RKO (cell line): ENCODE results near the gene PDXDC1.
"Not testable (repeated sequence)": the region's sequence is repeated elsewhere in the genome, so short reads cannot be mapped to it uniquely, and the experiment has no call there.

Source experiments
- DNase-seq: peaks from one replicate; pipeline ENCODE4 v3.0.0-alpha.2; 2016; ENCODE audit warnings: low spot score

Gene PDXDC1

GRCh38 chr16:14973785-14974322, 972 bp upstream of the PDXDC1 start:
- DNase-seq, result not testable (repeated sequence)

- DNase-seq, result not testable (repeated sequence)
These were observed 533 bp upstream of the PDXDC1 start for GRCh38 chr16:14974331-14974655.

GRCh38 chr16:14975418-14976194, 780 bp downstream of the PDXDC1 start:
- peak; percentile 41 for DNase-seq

- not testable (repeated sequence) for DNase-seq
These were observed 2.3 kb downstream of the PDXDC1 start for GRCh38 chr16:14976971-14977736.

- not testable (repeated sequence) for DNase-seq
These were observed 3.5 kb downstream of the PDXDC1 start for GRCh38 chr16:14978281-14978680.

- DNase-seq, result not testable (repeated sequence)
These were observed 4.1 kb downstream of the PDXDC1 start for GRCh38 chr16:14978908-14979307.

GRCh38 chr16:14981234-14981633, 6.4 kb downstream of the PDXDC1 start:
- not testable (repeated sequence) for DNase-seq

GRCh38 chr16:14982521-14982920, 7.7 kb downstream of the PDXDC1 start:
- not testable (repeated sequence) for DNase-seq

- not testable (repeated sequence) for DNase-seq
These were observed 13.3 kb downstream of the PDXDC1 start for GRCh38 chr16:14988092-14988491.

- not testable (repeated sequence) for DNase-seq
These were observed 13.9 kb downstream of the PDXDC1 start for GRCh38 chr16:14988661-14989191.

- not testable (repeated sequence) for DNase-seq
These were observed 14.8 kb downstream of the PDXDC1 start for GRCh38 chr16:14989291-14990281.

- not testable (repeated sequence) for DNase-seq
These were observed 18.7 kb downstream of the PDXDC1 start for GRCh38 chr16:14993277-14994151.

GRCh38 chr16:14996702-14997101, 21.9 kb downstream of the PDXDC1 start:
- DNase-seq, result not testable (repeated sequence)

GRCh38 chr16:14998300-14998699, 23.5 kb downstream of the PDXDC1 start:
- DNase-seq, result not testable (repeated sequence)

- not testable (repeated sequence) for DNase-seq
These were observed 25.0 kb downstream of the PDXDC1 start for GRCh38 chr16:14999845-15000244.

- not testable (repeated sequence) for DNase-seq
These were observed 27.6 kb downstream of the PDXDC1 start for GRCh38 chr16:15002448-15002847.

- DNase-seq, result not testable (repeated sequence)
These were observed 30.7 kb downstream of the PDXDC1 start for GRCh38 chr16:15005357-15006132.

GRCh38 chr16:15008647-15009046, 33.8 kb downstream of the PDXDC1 start:
- not testable (repeated sequence) for DNase-seq

- not testable (repeated sequence) for DNase-seq
These were observed 38.1 kb downstream of the PDXDC1 start for GRCh38 chr16:15012941-15013340.
